Measurements from ENCODE around the gene ZDHHC5.

DNA sequence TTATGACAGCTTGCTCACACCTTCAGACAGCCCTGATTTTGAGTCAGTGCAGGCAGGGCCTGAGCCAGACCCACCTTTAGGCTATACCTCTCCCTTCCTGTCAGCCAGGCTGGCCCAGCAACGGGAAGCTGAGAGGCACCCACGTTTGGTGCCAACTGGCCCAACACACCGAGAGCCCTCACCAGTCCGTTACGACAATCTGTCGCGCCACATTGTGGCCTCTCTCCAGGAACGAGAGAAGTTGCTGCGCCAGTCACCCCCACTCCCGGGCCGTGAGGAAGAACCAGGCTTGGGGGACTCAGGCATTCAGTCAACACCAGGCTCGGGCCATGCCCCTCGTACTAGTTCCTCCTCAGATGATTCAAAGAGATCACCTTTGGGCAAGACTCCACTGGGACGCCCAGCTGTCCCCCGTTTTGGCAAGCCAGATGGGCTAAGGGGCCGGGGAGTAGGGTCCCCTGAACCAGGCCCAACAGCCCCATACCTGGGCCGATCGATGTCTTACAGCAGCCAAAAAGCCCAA is 31.0 kb downstream of the ZDHHC5 start:
- TF ChIP-seq, protein P1, sequence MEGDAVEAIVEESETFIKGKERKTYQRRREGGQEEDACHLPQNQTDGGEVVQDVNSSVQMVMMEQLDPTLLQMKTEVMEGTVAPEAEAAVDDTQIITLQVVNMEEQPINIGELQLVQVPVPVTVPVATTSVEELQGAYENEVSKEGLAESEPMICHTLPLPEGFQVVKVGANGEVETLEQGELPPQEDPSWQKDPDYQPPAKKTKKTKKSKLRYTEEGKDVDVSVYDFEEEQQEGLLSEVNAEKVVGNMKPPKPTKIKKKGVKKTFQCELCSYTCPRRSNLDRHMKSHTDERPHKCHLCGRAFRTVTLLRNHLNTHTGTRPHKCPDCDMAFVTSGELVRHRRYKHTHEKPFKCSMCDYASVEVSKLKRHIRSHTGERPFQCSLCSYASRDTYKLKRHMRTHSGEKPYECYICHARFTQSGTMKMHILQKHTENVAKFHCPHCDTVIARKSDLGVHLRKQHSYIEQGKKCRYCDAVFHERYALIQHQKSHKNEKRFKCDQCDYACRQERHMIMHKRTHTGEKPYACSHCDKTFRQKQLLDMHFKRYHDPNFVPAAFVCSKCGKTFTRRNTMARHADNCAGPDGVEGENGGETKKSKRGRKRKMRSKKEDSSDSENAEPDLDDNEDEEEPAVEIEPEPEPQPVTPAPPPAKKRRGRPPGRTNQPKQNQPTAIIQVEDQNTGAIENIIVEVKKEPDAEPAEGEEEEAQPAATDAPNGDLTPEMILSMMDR (IDR thresholded peaks at IDR 0.05) = no peak
- no peak for TF ChIP-seq POLR2A (IDR thresholded peaks at IDR 0.05)

Measured in Peyer's patch (tissue), 4 donors.